A673 (cell line): ENCODE results near the gene ALDOA.

Experiments used
- CTCF ChIP-seq: fragments of 300-800, 200-600 bp; sonication (generic); conservative IDR thresholded peaks from 2 replicates; pipeline ENCODE4 v1.5.1; 2017; ENCODE audit warnings: low read depth, mild to moderate bottlenecking, antibody characterized with exemption, low read length, moderate library complexity, mixed read lengths
- EZH2 ChIP-seq: fragments of 200-600 bp; sonication (generic); IDR thresholded peaks from 2 replicates; pipeline ENCODE4 v1.6.1; 2017; ENCODE audit warnings: borderline replicate concordance, low read depth, mild to moderate bottlenecking, mixed read lengths, antibody characterized with exemption, low read length; ENCODE audit not compliant: poor library complexity, severe bottlenecking

GRCh38 chr16:30046588-30046987 lies 19.0 kb upstream of the ALDOA start:
- TF ChIP-seq CTCF (no peak), EZH2 (no peak)
